Astrocyte (in vitro differentiated cells and primary cell): Measurements from ENCODE around the gene BICDL2. TPM values are rescaled to one million over a fixed set of nuclear protein-coding genes. Genes with fewer than 3 reads are reported as not detected.

Source experiments
- DNase-seq: peaks from one replicate; pipeline ENCODE4 v3.0.0-alpha.2; 2010; ENCODE audit warnings: low read depth
- FAIRE-seq: peaks from 2 replicates; lab custom pipeline; 2011; peaks lifted over from hg19 to GRCh38; lab: Jason Lieb, UNC
- H2AFZ ChIP-seq: 2 replicates; pipeline ENCODE4 v1.6.0; 2012; ENCODE audit warnings: low read depth, low read length, inconsistent platforms
- H3K27ac ChIP-seq: 2 replicates; pipeline ENCODE4 v1.5.1; 2011; ENCODE audit warnings: low read depth, low read length, inconsistent platforms
- H3K27me3 ChIP-seq: 2 replicates; pipeline ENCODE4 v1.6.0; 2011; ENCODE audit warnings: low read length, inconsistent platforms; ENCODE audit not compliant: insufficient read depth
- H3K36me3 ChIP-seq: 2 replicates; pipeline ENCODE4 v1.5.1; 2011; ENCODE audit warnings: low read length, inconsistent platforms; ENCODE audit not compliant: insufficient read depth
- H3K4me1 ChIP-seq: 2 replicates; pipeline ENCODE4 v1.5.1; 2011; ENCODE audit warnings: low read length, inconsistent platforms; ENCODE audit not compliant: insufficient read depth
- H3K4me2 ChIP-seq: 2 replicates; pipeline ENCODE4 v1.6.0; 2012; ENCODE audit warnings: low read length, inconsistent platforms
- H3K4me3 ChIP-seq: 2 replicates; pipeline ENCODE4 v1.5.1; 2011; ENCODE audit warnings: low read depth, mild to moderate bottlenecking, low read length, inconsistent platforms; ENCODE audit not compliant: insufficient read depth
- H3K79me2 ChIP-seq: 2 replicates; pipeline ENCODE4 v1.6.0; 2012; ENCODE audit warnings: mild to moderate bottlenecking, low read length, inconsistent platforms; ENCODE audit not compliant: insufficient read depth
- H3K9ac ChIP-seq: 2 replicates; pipeline ENCODE4 v1.6.0; 2012; ENCODE audit warnings: mild to moderate bottlenecking, low read length, inconsistent platforms
- H3K9me3 ChIP-seq: 2 replicates; pipeline ENCODE4 v1.5.1; 2012; ENCODE audit warnings: low read depth, mild to moderate bottlenecking, low read length, inconsistent platforms; ENCODE audit not compliant: insufficient read depth
- H4K20me1 ChIP-seq: 2 replicates; pipeline ENCODE4 v1.6.0; 2012; ENCODE audit warnings: low read length, inconsistent platforms; ENCODE audit not compliant: insufficient read depth
- H3K27ac Mint-ChIP-seq: one replicate; pipeline ENCODE4 v1.8.0; 2021; ENCODE audit warnings: mild to moderate bottlenecking, mixed read lengths; ENCODE audit not compliant: unreplicated experiment
- H3K27me3 Mint-ChIP-seq: one replicate; pipeline ENCODE4 v1.8.0; 2021; ENCODE audit warnings: low read depth, mixed read lengths; ENCODE audit not compliant: unreplicated experiment
- H3K36me3 Mint-ChIP-seq: one replicate; pipeline ENCODE4 v1.8.0; 2021; ENCODE audit warnings: low read depth, mixed read lengths; ENCODE audit not compliant: unreplicated experiment
- H3K4me1 Mint-ChIP-seq: one replicate; pipeline ENCODE4 v1.8.0; 2021; ENCODE audit warnings: low read depth, mixed read lengths; ENCODE audit not compliant: unreplicated experiment
- H3K4me3 Mint-ChIP-seq: one replicate; pipeline ENCODE4 v1.8.0; 2021; ENCODE audit warnings: mild to moderate bottlenecking, moderate library complexity, mixed read lengths; ENCODE audit not compliant: unreplicated experiment
- H3K9me3 Mint-ChIP-seq: one replicate; pipeline ENCODE4 v1.8.0; 2021; ENCODE audit warnings: mild to moderate bottlenecking, mixed read lengths; ENCODE audit not compliant: unreplicated experiment
- CTCF ChIP-seq: IDR thresholded peaks from 2 replicates; pipeline ENCODE4 v1.5.1; 2011; ENCODE audit warnings: low read depth, mild to moderate bottlenecking, inconsistent platforms, low read length, moderate library complexity; ENCODE audit not compliant: insufficient read depth
- EZH2 ChIP-seq: IDR thresholded peaks from 2 replicates; pipeline ENCODE4 v1.6.1; 2012; ENCODE audit warnings: mild to moderate bottlenecking, low read length, inconsistent platforms; ENCODE audit not compliant: insufficient read depth
- total RNA-seq: library from RNA; stranded (reverse); gene quantifications from 2 replicates; pipeline ENCODE4 v1.2.1, GENCODE V29; 2021

Gene BICDL2
- total RNA-seq, 1 donor from 2014 or later = 0.16 TPM

DNA sequence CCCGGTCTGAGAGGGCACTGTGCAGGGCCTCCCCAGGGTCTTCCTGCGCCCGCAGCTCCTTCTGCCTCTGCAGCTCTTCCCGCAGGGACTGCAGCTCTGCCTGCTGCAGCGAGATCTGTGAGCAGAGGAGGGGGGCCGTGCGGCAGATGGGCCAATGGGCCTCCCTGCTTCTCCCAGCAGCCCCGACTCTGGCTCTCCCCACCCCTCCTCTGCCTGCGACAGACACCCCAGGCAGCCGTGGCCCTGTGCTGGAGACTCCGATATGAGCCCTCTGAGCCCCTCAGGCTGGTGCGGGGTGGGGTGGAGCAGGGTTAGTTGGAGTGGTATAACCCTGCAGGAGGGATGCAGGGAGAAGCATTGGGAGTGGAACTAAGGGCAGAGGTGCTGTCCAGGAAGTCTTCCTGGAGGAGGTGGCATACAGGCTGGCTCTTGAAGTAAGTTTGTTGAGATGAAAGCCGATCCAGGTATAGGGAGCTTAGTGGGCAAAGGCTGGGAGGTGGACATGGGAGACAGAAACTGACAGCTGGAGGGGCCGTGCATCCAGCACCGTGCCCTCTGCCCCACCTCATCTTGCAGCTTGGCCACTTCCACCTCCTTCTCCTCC is 7.9 kb downstream of the BICDL2 start:
- Histone ChIP-seq H3K4me1 (peaks cover 13% of the 10 kb centered on the region), H3K4me3 (no peak overlapping the region), H3K79me2 (no peaks in the 10 kb centered on the region), H3K9me3 (peaks cover 3% of the 10 kb centered on the region), H3K36me3 (no peaks in the 10 kb centered on the region), H4K20me1 (peaks cover 31% of the 10 kb centered on the region), H3K4me2 (peak overlapping the region; percentile 46), H3K27me3 (peaks cover 38% of the 10 kb centered on the region), H2AFZ (no peak overlapping the region), H3K27ac (no peak overlapping the region), H3K9ac (no peak overlapping the region)
- no peak for TF ChIP-seq EZH2
- TF ChIP-seq CTCF = no peak
- DNase-seq (no peak), FAIRE-seq (no peak)
- H3K4me1 Mint-ChIP-seq = peaks cover 2% of the 10 kb centered on the region
- peaks cover 8% of the 10 kb centered on the region for H3K36me3 Mint-ChIP-seq
- H3K27ac Mint-ChIP-seq = no peak overlapping the region
- no peaks in the 10 kb centered on the region for H3K9me3 Mint-ChIP-seq
- no peak overlapping the region for H3K4me3 Mint-ChIP-seq
- peaks cover 7% of the 10 kb centered on the region for H3K27me3 Mint-ChIP-seq

- Mint-ChIP-seq H3K9me3 (no peaks in the 10 kb centered on the region), H3K36me3 (peaks cover 8% of the 10 kb centered on the region), H3K4me3 (no peak overlapping the region), H3K27ac (no peak overlapping the region), H3K4me1 (peaks cover 2% of the 10 kb centered on the region), H3K27me3 (peaks cover 1% of the 10 kb centered on the region)
- H3K9ac ChIP-seq = no peak overlapping the region
- peaks cover 3% of the 10 kb centered on the region for H3K9me3 ChIP-seq
- DNase-seq (peak; percentile 25), FAIRE-seq (no peak)
- H3K27me3 ChIP-seq = peaks cover 31% of the 10 kb centered on the region
- H3K4me2 ChIP-seq = peak overlapping the region; percentile 46
- H3K4me3 ChIP-seq = no peak overlapping the region
- no peak overlapping the region for H2AFZ ChIP-seq
- H3K36me3 ChIP-seq = no peaks in the 10 kb centered on the region
- H3K4me1 ChIP-seq = peaks cover 20% of the 10 kb centered on the region
- peaks cover 31% of the 10 kb centered on the region for H4K20me1 ChIP-seq
- TF ChIP-seq CTCF = peak; percentile 22
- no peak for TF ChIP-seq EZH2
- no peak overlapping the region for H3K27ac ChIP-seq
- H3K79me2 ChIP-seq = no peaks in the 10 kb centered on the region
Measured at GRCh38 chr16:3027983-3028715, 8.6 kb downstream of the BICDL2 start.

DNA sequence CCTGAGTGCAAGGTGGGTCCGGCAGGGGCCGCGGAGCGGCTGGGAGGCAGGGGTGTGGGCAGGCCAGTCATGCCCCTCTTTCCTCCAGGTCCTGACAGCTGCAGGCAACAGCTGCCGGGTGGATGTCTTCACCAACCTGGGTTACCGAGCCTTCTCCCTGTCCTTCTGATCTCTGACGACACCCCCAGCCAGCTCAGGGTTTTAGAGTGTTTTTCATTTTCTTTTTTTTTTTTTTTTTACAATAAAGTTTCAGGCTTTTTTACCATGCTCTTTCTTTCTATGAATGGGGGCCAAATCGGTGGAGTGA is 9.3 kb downstream of the BICDL2 start:
- no peak overlapping the region for H3K27ac Mint-ChIP-seq
- FAIRE-seq = no peak

More for the DNA sequence above, 9.3 kb downstream of the BICDL2 start:
- Histone ChIP-seq H3K27ac (no peak overlapping the region), H3K4me1 (peaks cover 27% of the 10 kb centered on the region), H3K9ac (no peak overlapping the region), H3K36me3 (no peaks in the 10 kb centered on the region), H2AFZ (no peak overlapping the region), H3K4me3 (no peak overlapping the region), H3K79me2 (no peaks in the 10 kb centered on the region), H3K4me2 (no peak overlapping the region), H4K20me1 (peaks cover 31% of the 10 kb centered on the region), H3K27me3 (peaks cover 25% of the 10 kb centered on the region), H3K9me3 (peaks cover 3% of the 10 kb centered on the region)
- Mint-ChIP-seq H3K9me3 (no peaks in the 10 kb centered on the region), H3K27me3 (no peaks in the 10 kb centered on the region), H3K4me1 (peaks cover 4% of the 10 kb centered on the region), H3K4me3 (no peak overlapping the region), H3K36me3 (peaks cover 8% of the 10 kb centered on the region)
- TF ChIP-seq EZH2 (no peak), CTCF (no peak)
- no peak for DNase-seq
